Renal cortical epithelial cell (primary cell): ENCODE data around the gene POU6F2. TPM values are rescaled to one million over a fixed set of nuclear protein-coding genes. Genes with fewer than 3 reads are reported as not detected.
A peak's percentile ranks its signal among the peaks of the same experiment; 100 is the strongest.

Source experiments
- DNase-seq: peaks from one replicate; pipeline ENCODE4 v3.0.0-alpha.2; 2011; ENCODE audit warnings: low read depth
- total RNA-seq: library from RNA; depleted of rRNA; stranded (reverse); fragments of >200 nt; gene quantifications from 2 replicates; pipeline ENCODE4 v1.2.3, GENCODE V29; 2014

POU6F2 gene
- total RNA-seq, 1 donor from 2014 or later = not detected

- no peak for DNase-seq
Measured at GRCh38 chr7:39069896-39070881, 92.5 kb downstream of the POU6F2 start.

GRCh38 chr7:39071116-39071515 lies 93.4 kb downstream of the POU6F2 start:
- DNase-seq = no peak

GRCh38 chr7:39073432-39073831 lies 95.7 kb downstream of the POU6F2 start:
- DNase-seq = peak; percentile 11

GRCh38 chr7:39075210-39075609 lies 97.5 kb downstream of the POU6F2 start:
- no peak for DNase-seq

GRCh38 chr7:39083781-39084180 lies 106.1 kb downstream of the POU6F2 start:
- DNase-seq = no peak

- DNase-seq = no peak
Measured at GRCh38 chr7:39084349-39084748, 106.6 kb downstream of the POU6F2 start.

GRCh38 chr7:39085189-39085588 lies 107.5 kb downstream of the POU6F2 start:
- DNase-seq = no peak

- DNase-seq = peak; percentile 29
Measured at GRCh38 chr7:39085590-39086049, 107.9 kb downstream of the POU6F2 start.

GRCh38 chr7:39086638-39087360 lies 109.1 kb downstream of the POU6F2 start:
- DNase-seq = no peak

- DNase-seq = no peak
Measured at GRCh38 chr7:39088730-39089593, 111.3 kb downstream of the POU6F2 start.

GRCh38 chr7:39091145-39091544 lies 113.4 kb downstream of the POU6F2 start:
- DNase-seq = no peak

- no peak for DNase-seq
Measured at GRCh38 chr7:39091774-39092173, 114.1 kb downstream of the POU6F2 start.

GRCh38 chr7:39094731-39095130 lies 117.0 kb downstream of the POU6F2 start:
- no peak for DNase-seq

- no peak for DNase-seq
Measured at GRCh38 chr7:39095875-39096619, 118.3 kb downstream of the POU6F2 start.

- DNase-seq = no peak
Measured at GRCh38 chr7:39098506-39098905, 120.8 kb downstream of the POU6F2 start.

GRCh38 chr7:39099146-39099545 lies 121.4 kb downstream of the POU6F2 start:
- DNase-seq = no peak

- DNase-seq = no peak
Measured at GRCh38 chr7:39100270-39100669, 122.6 kb downstream of the POU6F2 start.

- DNase-seq = no peak
Measured at GRCh38 chr7:39102234-39102633, 124.5 kb downstream of the POU6F2 start.

- DNase-seq = no peak
Measured at GRCh38 chr7:39105720-39106119, 128.0 kb downstream of the POU6F2 start.

- no peak for DNase-seq
Measured at GRCh38 chr7:39125846-39126245, 148.1 kb downstream of the POU6F2 start.

- DNase-seq = no peak
Measured at GRCh38 chr7:39127058-39127457, 149.3 kb downstream of the POU6F2 start.
